Smooth muscle cell (in vitro differentiated cells): ENCODE measurements around the gene TMPRSS7. TPM values are rescaled to one million over a fixed set of nuclear protein-coding genes. Genes with fewer than 3 reads are reported as not detected.

ENCODE experiments used
- DNase-seq: peaks from one replicate; lab custom pipeline; 2025; ENCODE audit not compliant: unreplicated experiment; lab: John Stamatoyannopoulos, UW
- H2AFZ ChIP-seq: fragments of 200-600 bp; sonication (generic); 2 replicates; pipeline ENCODE4 v1.6.0; 2016; ENCODE audit warnings: antibody characterized with exemption, low read depth, mild to moderate bottlenecking
- H3F3A ChIP-seq: fragments of 200-600 bp; sonication (generic); 2 replicates; pipeline ENCODE4 v1.6.0; 2017; ENCODE audit warnings: antibody characterized with exemption, low read depth
- H3K27ac ChIP-seq: fragments of 200-600 bp; sonication (generic); 2 replicates; pipeline ENCODE4 v1.5.1; 2016; ENCODE audit warnings: low read depth, mild to moderate bottlenecking
- H3K27me3 ChIP-seq: fragments of 200-600 bp; sonication (generic); 2 replicates; pipeline ENCODE4 v1.6.1; 2016; ENCODE audit warnings: low read depth, mild to moderate bottlenecking
- H3K36me3 ChIP-seq: fragments of 200-600 bp; sonication (generic); 2 replicates; pipeline ENCODE4 v1.5.1; 2016; ENCODE audit warnings: low read depth
- H3K4me1 ChIP-seq: fragments of 200-600 bp; sonication (generic); 2 replicates; pipeline ENCODE4 v1.5.1; 2016; ENCODE audit warnings: low read depth
- H3K4me2 ChIP-seq: fragments of 200-600 bp; sonication (generic); 2 replicates; pipeline ENCODE4 v1.6.0; 2016; ENCODE audit warnings: mild to moderate bottlenecking
- H3K4me3 ChIP-seq: fragments of 200-600 bp; sonication (generic); 2 replicates; pipeline ENCODE4 v1.5.1; 2016; ENCODE audit warnings: mild to moderate bottlenecking
- H3K79me2 ChIP-seq: fragments of 200-600 bp; sonication (generic); 2 replicates; pipeline ENCODE4 v1.6.0; 2016; ENCODE audit warnings: low read depth, mild to moderate bottlenecking
- H3K9ac ChIP-seq: fragments of 200-600 bp; sonication (generic); 2 replicates; pipeline ENCODE4 v1.6.0; 2016; ENCODE audit warnings: low read depth
- H3K9me3 ChIP-seq: fragments of 200-600 bp; sonication (generic); replicated peaks from 2 replicates; pipeline ENCODE4 v1.5.1; 2016; ENCODE audit warnings: low read depth
- H4K20me1 ChIP-seq: fragments of 200-600 bp; sonication (generic); 2 replicates; pipeline ENCODE4 v1.6.0; 2016; ENCODE audit warnings: low read depth
- CTCF ChIP-seq: fragments of 200-600 bp; sonication (generic); IDR thresholded peaks from 2 replicates; pipeline ENCODE4 v1.5.1; 2017; ENCODE audit warnings: borderline replicate concordance, mild to moderate bottlenecking, antibody characterized with exemption; ENCODE audit not compliant: insufficient read depth, poor library complexity, severe bottlenecking
- WGBS: methylation state at CpG from one replicate; pipeline ENCODE4 v1.1.7; 2016; ENCODE audit warnings: low lambda C conversion rate; 5-methylcytosine and 5-hydroxymethylcytosine counted together
- polyA plus RNA-seq: library from polyadenylated mRNA; unstranded; fragments of >200 nt; fragmentation: Nextera tagmentation; extraction: Ambion mirVana; gene quantifications from 2 replicates; pipeline ENCODE4 v1.2.1, GENCODE V29; 2016
- total RNA-seq: library from RNA; depleted of rRNA; stranded (reverse); fragments of >200 nt; gene quantifications from 2 replicates; pipeline ENCODE4 v1.2.3, GENCODE V29; 2014

The TMPRSS7 gene
- total and polyA plus RNA-seq, 2 experiments from 2014 or later: not detected

DNA sequence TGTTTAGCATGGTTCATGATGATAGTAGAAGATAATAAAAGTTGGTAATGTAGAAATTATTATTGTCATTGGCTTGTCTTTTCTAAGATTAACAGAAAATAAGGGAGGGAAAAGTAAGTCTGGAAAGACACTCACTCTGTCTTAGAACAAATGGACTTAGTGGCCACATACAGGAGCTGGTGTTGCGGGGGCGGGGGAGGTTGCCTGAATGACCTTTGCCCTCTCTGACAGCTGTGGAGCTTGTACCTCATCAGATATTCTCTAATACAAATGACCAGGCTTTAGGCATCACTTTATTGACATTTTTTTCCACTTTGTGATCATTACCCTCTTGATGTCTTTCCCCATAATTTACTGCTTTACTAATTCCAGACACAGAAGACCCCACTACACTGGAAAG, 29.9 kb upstream of the TMPRSS7 start:
- Histone ChIP-seq H3K9ac (no peak overlapping the region), H3K79me2 (no peaks in the 10 kb centered on the region), H3K27ac (no peak overlapping the region), H2AFZ (no peak overlapping the region), H4K20me1 (no peaks in the 10 kb centered on the region), H3F3A (peaks cover 3% of the 10 kb centered on the region), H3K4me1 (peaks cover 13% of the 10 kb centered on the region), H3K36me3 (no peaks in the 10 kb centered on the region), H3K4me2 (no peak overlapping the region), H3K9me3 (no peaks in the 10 kb centered on the region), H3K4me3 (no peak overlapping the region), H3K27me3 (no peaks in the 10 kb centered on the region)
- DNase-seq: no peak
- WGBS: 94% methylated on average over 2 of the region's 2 CpGs
- TF ChIP-seq CTCF: no peak

GRCh38 chr3:112005091-112005672, 29.4 kb upstream of the TMPRSS7 start:
- Histone ChIP-seq H3K79me2 (no peaks in the 10 kb centered on the region), H3K9me3 (no peaks in the 10 kb centered on the region), H3K36me3 (no peaks in the 10 kb centered on the region), H3F3A (peaks cover 3% of the 10 kb centered on the region), H3K9ac (no peak overlapping the region), H3K4me3 (no peak overlapping the region), H3K27ac (no peak overlapping the region), H3K27me3 (no peaks in the 10 kb centered on the region), H3K4me2 (no peak overlapping the region), H4K20me1 (no peaks in the 10 kb centered on the region), H3K4me1 (peaks cover 13% of the 10 kb centered on the region), H2AFZ (no peak overlapping the region)
- DNase-seq: no peak
- TF ChIP-seq CTCF: no peak
- 18% methylated on average over 4 of the region's 4 CpGs for WGBS

GRCh38 chr3:112007633-112008032, 26.9 kb upstream of the TMPRSS7 start:
- Histone ChIP-seq H3K27ac (peak overlapping the region; percentile 52), H3K27me3 (no peaks in the 10 kb centered on the region), H3K9ac (no peak overlapping the region), H3K79me2 (no peaks in the 10 kb centered on the region), H2AFZ (peak overlapping the region; percentile 10), H3K4me3 (no peak overlapping the region), H3F3A (peaks cover 3% of the 10 kb centered on the region), H3K9me3 (no peaks in the 10 kb centered on the region), H3K4me1 (peaks cover 11% of the 10 kb centered on the region), H4K20me1 (no peaks in the 10 kb centered on the region), H3K4me2 (peak overlapping the region; percentile 20), H3K36me3 (no peaks in the 10 kb centered on the region)
- DNase-seq: no peak
- 26% methylated on average over 1 of the region's 1 CpG for WGBS
- no peak for TF ChIP-seq CTCF

DNA sequence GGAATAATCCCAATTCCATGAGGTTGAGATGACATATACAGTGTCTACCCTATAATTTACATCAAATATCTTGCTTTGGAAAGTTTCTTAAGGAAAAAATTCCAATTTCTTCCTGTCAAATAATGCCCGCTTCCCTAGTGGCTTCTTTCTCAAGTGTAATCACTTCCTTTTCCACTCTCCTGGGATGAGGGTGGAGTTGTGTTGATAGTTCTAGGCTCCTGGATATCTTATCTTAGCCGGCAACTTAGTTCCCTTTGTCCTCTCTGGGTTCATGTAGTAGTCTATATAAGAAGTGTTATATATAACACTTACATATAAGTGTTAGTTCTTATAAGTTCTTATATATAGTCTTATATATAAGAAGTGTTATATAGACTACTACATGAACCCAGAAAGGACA, 24.9 kb upstream of the TMPRSS7 start:
- no peak overlapping the region for H3K4me2 ChIP-seq
- no peak overlapping the region for H3K9ac ChIP-seq
- no peak for DNase-seq
- H3K4me3 ChIP-seq: no peak overlapping the region
- 88% methylated on average over 2 of the region's 2 CpGs for WGBS
- no peak overlapping the region for H3K27ac ChIP-seq
- H3K4me1 ChIP-seq: peaks cover 7% of the 10 kb centered on the region
- no peak overlapping the region for H2AFZ ChIP-seq
- no peak for TF ChIP-seq CTCF
- no peaks in the 10 kb centered on the region for H4K20me1 ChIP-seq
- no peaks in the 10 kb centered on the region for H3K27me3 ChIP-seq
- no peaks in the 10 kb centered on the region for H3K79me2 ChIP-seq
- no peaks in the 10 kb centered on the region for H3K36me3 ChIP-seq
- H3K9me3 ChIP-seq: no peaks in the 10 kb centered on the region
- H3F3A ChIP-seq: peaks cover 3% of the 10 kb centered on the region
